H1 (cell line): Measurements from ENCODE around the gene NR1I2. TPM values are rescaled to one million over a fixed set of nuclear protein-coding genes. Genes with fewer than 3 reads are reported as not detected.

ENCODE experiments used
- CTCF ChIA-PET: fragments of 300-600 bp; sonication (Branson Sonifier 250); formaldehyde crosslinking; loops from one replicate; lab custom pipeline; 2021; ENCODE audit not compliant: partially characterized antibody; lab: Charles Lee
- POLR2A ChIA-PET: fragments of 300-600 bp; sonication (Branson Sonifier 250); formaldehyde crosslinking; loops from one replicate; lab custom pipeline; 2021; ENCODE audit warnings: inconsistent platforms; ENCODE audit not compliant: partially characterized antibody; lab: Charles Lee
- DNase-seq, 2 experiments: peaks; one replicate each; pipeline versions ENCODE4 v3.0.0 to v3.0.0-alpha.2; 2010 to 2022; ENCODE audit warnings: low spot score in 2 of 2, low read depth in 1 of 2, mixed read lengths in 1 of 2
- FAIRE-seq: peaks from 2 replicates; lab custom pipeline; 2011; peaks lifted over from hg19 to GRCh38; lab: Jason Lieb, UNC
- H2AFZ ChIP-seq: 2 replicates; pipeline ENCODE4 v1.8.1; 2012; ENCODE audit warnings: low read length, inconsistent platforms
- H2AK5ac ChIP-seq: 2 replicates; pipeline ENCODE4 v1.6.1; 2013; ENCODE audit warnings: low read depth, low read length
- H2BK120ac ChIP-seq: replicated peaks from 2 replicates; pipeline ENCODE3; 2013; ENCODE audit warnings: low read depth, low read length, inconsistent platforms
- H2BK12ac ChIP-seq: 2 replicates; pipeline ENCODE4 v1.6.1; 2013; ENCODE audit warnings: low read depth, low read length
- H2BK15ac ChIP-seq: 2 replicates; pipeline ENCODE4 v1.6.1; 2013; ENCODE audit warnings: low read length
- H2BK20ac ChIP-seq: 2 replicates; pipeline ENCODE4 v1.6.1; 2013; ENCODE audit warnings: low read length
- H2BK5ac ChIP-seq: 2 replicates; pipeline ENCODE4 v1.6.1; 2013; ENCODE audit warnings: low read depth, low read length
- H3K14ac ChIP-seq: 2 replicates; pipeline ENCODE4 v1.6.1; 2013; ENCODE audit warnings: inconsistent platforms; ENCODE audit not compliant: insufficient read length
- H3K18ac ChIP-seq: 2 replicates; pipeline ENCODE4 v1.6.1; 2013; ENCODE audit warnings: low read length; ENCODE audit errors: extremely low read depth
- H3K23ac ChIP-seq: 2 replicates; pipeline ENCODE4 v1.6.1; 2013; ENCODE audit warnings: inconsistent platforms; ENCODE audit not compliant: insufficient read length
- H3K23me2 ChIP-seq: 2 replicates; pipeline ENCODE4 v1.6.1; 2013; ENCODE audit warnings: low read depth, low read length
- H3K27ac ChIP-seq: 2 replicates; pipeline ENCODE4 v1.6.1; 2011; ENCODE audit warnings: low read depth, low read length, inconsistent platforms
- H3K27me3 ChIP-seq, 4 experiments: replicated peaks in 1 of 4; 1 replicate in 1 of 4; 2 replicates in 3 of 4; pipeline versions ENCODE4 v1.6.1 to v1.8.1; 2011 to 2013; ENCODE audit warnings: low read length in 3 of 4, mild to moderate bottlenecking in 3 of 4, inconsistent platforms in 2 of 4, mixed read lengths in 2 of 4, moderate library complexity in 1 of 4; ENCODE audit not compliant: control insufficient read depth in 3 of 4, insufficient read depth in 3 of 4; ENCODE audit errors: extremely low read depth in 1 of 4
- H3K36me3 ChIP-seq, 4 experiments: 2 replicates each; pipeline versions ENCODE4 v1.6.1 to v1.8.1; 2011 to 2013; ENCODE audit warnings: mild to moderate bottlenecking in 4 of 4, low read length in 3 of 4, moderate library complexity in 2 of 4, control low read depth in 1 of 4, inconsistent platforms in 1 of 4; ENCODE audit not compliant: insufficient read depth in 4 of 4, control insufficient read depth in 2 of 4
- H3K4ac ChIP-seq: replicated peaks from 2 replicates; pipeline ENCODE3; 2013; ENCODE audit warnings: low read length, low read depth, mixed read lengths, inconsistent platforms; ENCODE audit not compliant: insufficient read length
- H3K4me1 ChIP-seq, 4 experiments: replicated peaks in 1 of 4; 1 replicate in 1 of 4; 2 replicates in 3 of 4; pipeline versions ENCODE4 v1.6.1 to v1.8.1; 2011 to 2013; ENCODE audit warnings: low read length in 3 of 4, inconsistent platforms in 2 of 4, mixed read lengths in 1 of 4; ENCODE audit not compliant: insufficient read depth in 4 of 4, control insufficient read depth in 3 of 4
- H3K4me2 ChIP-seq, 2 experiments: 2 replicates each; pipeline versions ENCODE4 v1.6.1 to v1.8.1; 2011 to 2013; ENCODE audit warnings: low read depth in 2 of 2, low read length in 2 of 2, control low read depth in 1 of 2, inconsistent platforms in 1 of 2, mild to moderate bottlenecking in 1 of 2; ENCODE audit not compliant: insufficient read depth in 1 of 2
- H3K4me3 ChIP-seq, 4 experiments: fragments of 200-600, 300-600 bp in 1 of 4; sonication (generic), shearing (Covaris generic), sonication (Bioruptor Twin) in 1 of 4; 2 replicates each; pipeline versions ENCODE4 v1.5.1 to v1.8.1; 2011 to 2016; ENCODE audit warnings: low read length in 4 of 4, low read depth in 3 of 4, control low read depth in 2 of 4, inconsistent platforms in 2 of 4, mild to moderate bottlenecking in 2 of 4, mixed read lengths in 1 of 4, moderate library complexity in 1 of 4; ENCODE audit not compliant: insufficient read depth in 2 of 4; ENCODE audit errors: extremely low read depth in 1 of 4
- H3K56ac ChIP-seq: replicated peaks from 2 replicates; pipeline ENCODE3; 2013; ENCODE audit warnings: low read depth, mild to moderate bottlenecking, mixed read lengths, low read length, inconsistent platforms; ENCODE audit not compliant: insufficient read length
- H3K79me1 ChIP-seq: 2 replicates; pipeline ENCODE4 v1.6.1; 2013; ENCODE audit warnings: low read depth, low read length, control low read depth
- H3K79me2 ChIP-seq, 2 experiments: 2 replicates each; pipeline versions ENCODE4 v1.6.1 to v1.8.1; 2012 to 2013; ENCODE audit warnings: low read length in 2 of 2, mild to moderate bottlenecking in 2 of 2, inconsistent platforms in 1 of 2; ENCODE audit not compliant: insufficient read depth in 2 of 2, control insufficient read depth in 1 of 2
- H3K9ac ChIP-seq, 4 experiments: replicated peaks in 1 of 4; 1 replicate in 1 of 4; 2 replicates in 3 of 4; pipeline versions ENCODE4 v1.6.1 to v1.8.1; 2011 to 2013; ENCODE audit warnings: low read depth in 3 of 4, low read length in 3 of 4, control low read depth in 2 of 4, mild to moderate bottlenecking in 2 of 4, moderate library complexity in 2 of 4, inconsistent platforms in 1 of 4; ENCODE audit errors: extremely low read depth in 1 of 4
- H3K9me3 ChIP-seq, 2 experiments: 2 replicates each; pipeline versions ENCODE4 v1.6.1 to v1.8.1; 2012 to 2013; ENCODE audit warnings: mild to moderate bottlenecking in 2 of 2, moderate library complexity in 2 of 2, control low read depth in 1 of 2, inconsistent platforms in 1 of 2, low read depth in 1 of 2, low read length in 1 of 2, mixed read lengths in 1 of 2; ENCODE audit not compliant: insufficient read depth in 2 of 2
- H4K20me1 ChIP-seq, 2 experiments: replicated peaks in 1 of 2; 2 replicates each; pipeline versions ENCODE3 to v1.8.1; 2011 to 2013; ENCODE audit warnings: inconsistent platforms in 2 of 2, low read length in 2 of 2, mild to moderate bottlenecking in 1 of 2; ENCODE audit not compliant: insufficient read depth in 2 of 2, control insufficient read depth in 1 of 2
- H4K5ac ChIP-seq: 2 replicates; pipeline ENCODE4 v1.6.1; 2013; ENCODE audit warnings: low read length, low read depth, mixed read lengths, inconsistent platforms; ENCODE audit not compliant: insufficient read length
- H4K8ac ChIP-seq: 2 replicates; pipeline ENCODE4 v1.8.0; 2013; ENCODE audit warnings: mild to moderate bottlenecking, moderate library complexity, low read length, inconsistent platforms; ENCODE audit not compliant: insufficient read depth; ENCODE audit errors: extremely low read depth
- H4K91ac ChIP-seq: replicated peaks from 2 replicates; pipeline ENCODE3; 2013; ENCODE audit warnings: low read length, mixed read lengths, inconsistent platforms; ENCODE audit not compliant: insufficient read length
- MAFK ChIP-seq: IDR thresholded peaks from 2 replicates; pipeline ENCODE4 v1.6.1; 2012; ENCODE audit warnings: low read depth, mild to moderate bottlenecking, improper control_type of control experiment, low read length
- SIRT6 ChIP-seq: IDR thresholded peaks from one replicate; pipeline ENCODE4 v1.7.1; 2012; ENCODE audit warnings: low read length, inconsistent platforms
- WGBS, 2 experiments: shearing (Covaris generic) in 1 of 2; methylation state at CpG; one replicate each; pipeline versions ENCODE4 v1.1.6 to v1.1.7; 2013 to 2015; ENCODE audit warnings: low lambda C conversion rate in 2 of 2, mixed read lengths in 2 of 2, inconsistent platforms in 1 of 2, low coverage in 1 of 2, missing lambda C conversion rate in 1 of 2; ENCODE audit not compliant: insufficient replicate concordance in 2 of 2, insufficient coverage in 1 of 2, insufficient read length in 1 of 2; ENCODE audit errors: extremely low coverage in 1 of 2, missing lambda C conversion rate in 1 of 2; 5-methylcytosine and 5-hydroxymethylcytosine counted together
- polyA plus RNA-seq, 7 experiments: library from polyadenylated mRNA; depleted of rRNA in 3 of 7; stranded (reverse) in 5 of 7; unstranded in 2 of 7; fragments of >200 nt in 5 of 7; fragments of 200-250 nt in 2 of 7; gene quantifications; 1 replicate in 5 of 7; 2 replicates in 1 of 7; 4 replicates in 1 of 7; pipeline versions ENCODE4 v1.2.1 to v1.2.3, GENCODE V29; 2011 to 2013; ENCODE audit warnings: missing spikeins in 2 of 7, mixed read lengths in 2 of 7
- total RNA-seq: library from RNA; stranded (reverse); fragmentation: NEBNext Ultra II Directional; extraction: Animal tissue kit (Norgen Biotek cat#: 25700); gene quantifications from 2 replicates; pipeline ENCODE4 v1.2.1, GENCODE V29; 2021

NR1I2 gene
- total and polyA plus RNA-seq, 2 of the 8 experiments (the other 6 are each of a cell fraction or from before 2014, with no cell fraction given) = 0.28 to 1.8 TPM

DNA sequence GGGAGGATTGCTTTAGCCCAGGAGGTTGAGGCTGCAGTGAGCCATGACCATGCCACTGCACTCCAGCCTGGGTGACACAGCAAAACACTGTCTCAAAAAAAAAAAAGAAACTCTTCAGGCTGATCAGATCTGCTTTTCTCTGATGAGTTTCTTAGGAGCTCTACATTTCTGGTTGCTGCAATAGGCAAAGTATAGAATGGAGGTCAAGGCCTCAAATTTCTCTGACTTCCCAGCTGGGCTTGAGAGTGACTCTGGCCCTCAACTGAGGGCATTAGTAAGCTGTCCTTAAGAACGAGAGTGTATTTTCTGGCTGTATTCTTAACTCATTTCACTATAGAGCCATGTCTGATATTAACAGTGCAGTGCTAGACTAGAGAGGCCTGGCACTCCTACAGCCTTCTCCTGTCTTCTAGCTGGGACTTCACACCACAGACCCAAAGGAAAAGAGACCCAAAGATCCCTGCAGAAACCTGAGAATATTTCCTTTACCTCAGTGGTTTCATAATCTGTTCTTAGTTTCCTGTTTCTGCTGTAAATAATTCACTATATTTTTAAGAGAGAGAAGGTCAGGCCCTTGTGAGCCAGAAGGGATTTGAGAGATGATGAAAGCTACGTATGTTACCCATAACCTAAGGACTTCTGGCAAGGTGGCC lies 2.0 kb upstream of the NR1I2 start:
- 0 out of 7 replicates have a peak, but pooled peaks cover 0 to 3% (median 0%) of the 10 kb centered on the region in 4 experiments for H3K4me1 ChIP-seq
- no peak overlapping the region for H3K56ac ChIP-seq
- H3K27me3 ChIP-seq = no peaks in the 10 kb centered on the region
- ChIA-PET CTCF (interaction anchor here (0.7 to 1.1 kb wide), 2 partner anchors 24 to 404 kb away, joined by 3 to 4 read pairs; no protein-coding TSS in a partner anchor), POLR2A (interaction anchor here (0.6 kb wide), 1 partner anchor 23 kb away, joined by 3 read pairs; no protein-coding TSS in a partner anchor)
- no peak overlapping the region for H4K8ac ChIP-seq
- no peak overlapping the region for H2BK12ac ChIP-seq
- FAIRE-seq (no peak), DNase-seq (no peak)
- no peak overlapping the region for H3K23ac ChIP-seq
- no peaks in the 10 kb centered on the region for H3K23me2 ChIP-seq
- no peaks in the 10 kb centered on the region for H3K79me2 ChIP-seq
- H3K18ac ChIP-seq = no peak overlapping the region
- H2BK20ac ChIP-seq = no peak overlapping the region
- H2BK5ac ChIP-seq = no peak overlapping the region
- H3K4ac ChIP-seq = no peak overlapping the region
- H2BK15ac ChIP-seq = no peak overlapping the region
- no peak overlapping the region for H3K27ac ChIP-seq
- no peaks in the 10 kb centered on the region for H3K79me1 ChIP-seq
- H4K91ac ChIP-seq = no peak overlapping the region
- H4K20me1 ChIP-seq = no peaks in the 10 kb centered on the region
- H3K14ac ChIP-seq = no peak overlapping the region
- TF ChIP-seq SIRT6 (no peak), MAFK (no peak)
- no peak overlapping the region for H3K4me2 ChIP-seq
- no peak overlapping the region for H2AFZ ChIP-seq
- no peaks in the 10 kb centered on the region for H3K36me3 ChIP-seq
- no peak overlapping the region for H3K9ac ChIP-seq
- H2BK120ac ChIP-seq = no peak overlapping the region
- no peak overlapping the region for H3K4me3 ChIP-seq
- H4K5ac ChIP-seq = no peak overlapping the region
- 88% methylated on average over 2 of the region's 2 CpGs; no CpG with 5 or more reads in 1 of the 2 experiments for WGBS, 2 experiments
- peaks cover 0 to 3% of the 10 kb centered on the region in 2 experiments; a peak in 1 of 4 replicates for H3K9me3 ChIP-seq
- H2AK5ac ChIP-seq = no peak overlapping the region
